ENCODE data around the gene ARMH1. TPM values are rescaled to one million over a fixed set of nuclear protein-coding genes. Genes with fewer than 3 reads are reported as not detected.

The ARMH1 gene
- total RNA-seq, 1 experiment from 2014 or later: 2.8 TPM

GRCh38 chr1:44642255-44642654 is 32.3 kb upstream of the ARMH1 start:
- no peak for TF ChIP-seq TCF7L2 (IDR thresholded peaks at IDR 0.05; ENCODE audit: low read depth, low read length)
- no peak for TF ChIP-seq SIN3A (IDR thresholded peaks at IDR 0.05; ENCODE audit: borderline replicate concordance, insufficient read depth, low read depth, low read length)
- TF ChIP-seq CTCF (IDR thresholded peaks at IDR 0.05): no peak
- no peak for TF ChIP-seq POLR2AphosphoS5 (IDR thresholded peaks at IDR 0.05; ENCODE audit: low read depth, low read length)
- no peak for TF ChIP-seq REST (IDR thresholded peaks at IDR 0.05; ENCODE audit: insufficient read depth in 1 of 2, low read depth in 2 of 2, low read length in 1 of 2)
- BruUV-seq (replicated peaks): no TSS peak

GRCh38 chr1:44642925-44643324 is 31.6 kb upstream of the ARMH1 start:
- H3K9me3 ChIP-seq (ENCODE audit: control insufficient read depth, insufficient read depth, low read depth, low read length): no peaks in the 10 kb centered on the region
- H3K4me1 ChIP-seq (ENCODE audit: control insufficient read depth, insufficient read depth, low read length): no peaks in the 10 kb centered on the region; the same call in 1 of the 2 replicates
- CTCF ChIA-PET: interaction anchor here (0.9 kb wide), 1 partner anchor 71 kb away, joined by 3 read pairs; no protein-coding TSS in a partner anchor
- POLR2A ChIA-PET: interaction anchor here (1.3 to 1.7 kb wide), 2 partner anchors 9 to 10 kb away, joined by 4 to 10 read pairs; no protein-coding TSS in a partner anchor
- H3K36me3 ChIP-seq (ENCODE audit: control insufficient read depth, insufficient read depth, low read length): peaks cover 6% of the 10 kb centered on the region; the same call in 1 of the 2 replicates
- TF ChIP-seq TCF7L2 (IDR thresholded peaks at IDR 0.05; ENCODE audit: low read depth, low read length) (no peak), REST (IDR thresholded peaks at IDR 0.05; ENCODE audit: insufficient read depth in 1 of 2, low read depth in 2 of 2, low read length in 1 of 2) (no peak), CTCF (IDR thresholded peaks at IDR 0.05) (no peak), SIN3A (IDR thresholded peaks at IDR 0.05; ENCODE audit: borderline replicate concordance, insufficient read depth, low read depth, low read length) (no peak), POLR2AphosphoS5 (IDR thresholded peaks at IDR 0.05; ENCODE audit: low read depth, low read length) (no peak)
- H3K27ac ChIP-seq (ENCODE audit: low read length): no peak overlapping the region
- no peak overlapping the region for H3K4me3 ChIP-seq (ENCODE audit: low read depth in 2 of 2, low read length in 2 of 2)
- no peaks in the 10 kb centered on the region for H3K27me3 ChIP-seq (ENCODE audit: control insufficient read depth, insufficient read depth, low read length)
- in situ Hi-C loops (cut with HindIII; ENCODE audit: low pct_unique_long_range_greater_than_20kb, low sequenced_read_pairs): no loop called here
- BruUV-seq (replicated peaks): no TSS peak
- ATAC-seq (no peak), DNase-seq (ENCODE audit: low read depth, low spot score) (no peak)
- intact Hi-C loops (cut with micrococcal nuclease; ENCODE audit: unreplicated experiment): no loop called here

More at GRCh38 chr1:44642255-44642654, 32.3 kb upstream of the ARMH1 start:
- Histone ChIP-seq H3K4me3 (ENCODE audit: low read depth in 2 of 2, low read length in 2 of 2) (no peak overlapping the region), H3K36me3 (ENCODE audit: control insufficient read depth, insufficient read depth, low read length) (peaks cover 6% of the 10 kb centered on the region; the same call in 1 of the 2 replicates), H3K27ac (ENCODE audit: low read length) (no peak overlapping the region), H3K4me1 (ENCODE audit: control insufficient read depth, insufficient read depth, low read length) (no peaks in the 10 kb centered on the region; the same call in 1 of the 2 replicates), H3K27me3 (ENCODE audit: control insufficient read depth, insufficient read depth, low read length) (no peaks in the 10 kb centered on the region), H3K9me3 (ENCODE audit: control insufficient read depth, insufficient read depth, low read depth, low read length) (no peaks in the 10 kb centered on the region)
- DNase-seq (ENCODE audit: low read depth, low spot score) (no peak), ATAC-seq (no peak)
- intact Hi-C loops (cut with micrococcal nuclease; ENCODE audit: unreplicated experiment) (no loop called here), in situ Hi-C loops (cut with HindIII; ENCODE audit: low pct_unique_long_range_greater_than_20kb, low sequenced_read_pairs) (no loop called here)
- ChIA-PET POLR2A (interaction anchor here (1.0 to 1.7 kb wide), 3 partner anchors 10 to 79 kb away, joined by 3 to 10 read pairs (median 4); no protein-coding TSS in a partner anchor), CTCF (interaction anchor here (0.9 kb wide), 1 partner anchor 70 kb away, joined by 3 read pairs; no protein-coding TSS in a partner anchor)
